GOT3 (cell line): ENCODE results near the gene CDKN2B-AS1.

Experiments used
- DNase-seq: peaks from one replicate; lab custom pipeline; 2025; ENCODE audit warnings: mixed read lengths; lab: John Stamatoyannopoulos, UW

CDKN2B-AS1 gene

GRCh38 chr9:22157276-22157675 is 162.7 kb downstream of the CDKN2B-AS1 start:
- DNase-seq = no peak

- DNase-seq = no peak
Measured at GRCh38 chr9:22157828-22158227, 163.2 kb downstream of the CDKN2B-AS1 start.

GRCh38 chr9:22158271-22158670 is 163.7 kb downstream of the CDKN2B-AS1 start:
- no peak for DNase-seq

- no peak for DNase-seq
Measured at GRCh38 chr9:22158927-22159346, 164.3 kb downstream of the CDKN2B-AS1 start.

GRCh38 chr9:22159586-22159985 is 165.0 kb downstream of the CDKN2B-AS1 start:
- no peak for DNase-seq

- DNase-seq = no peak
Measured at GRCh38 chr9:22160221-22160620, 165.6 kb downstream of the CDKN2B-AS1 start.

GRCh38 chr9:22165144-22165543 is 170.6 kb downstream of the CDKN2B-AS1 start:
- no peak for DNase-seq

GRCh38 chr9:22169243-22169642 is 174.7 kb downstream of the CDKN2B-AS1 start:
- no peak for DNase-seq

GRCh38 chr9:22169727-22170503 is 175.3 kb downstream of the CDKN2B-AS1 start:
- DNase-seq = no peak
